Neural cell (in vitro differentiated cells): ENCODE measurements around the gene SETD1A. TPM values are rescaled to one million over a fixed set of nuclear protein-coding genes. Genes with fewer than 3 reads are reported as not detected.

Source experiments
- H2AFZ ChIP-seq: fragments of 200-600, 300-800 bp; sonication (generic), shearing (Covaris generic); 2 replicates; pipeline ENCODE4 v1.6.0; 2014; ENCODE audit warnings: low read depth, mild to moderate bottlenecking, antibody characterized with exemption, low read length, moderate library complexity
- H3F3A ChIP-seq: fragments of 200-600 bp; shearing (Covaris generic); 2 replicates; pipeline ENCODE4 v1.6.1; 2016; ENCODE audit warnings: mild to moderate bottlenecking, moderate library complexity, mixed read lengths, antibody characterized with exemption, low read length; ENCODE audit not compliant: insufficient read depth, poor library complexity, severe bottlenecking
- H3K27ac ChIP-seq: fragments of 200-600, 300-800 bp; sonication (generic), shearing (Covaris generic); 2 replicates; pipeline ENCODE4 v1.5.1; 2014; ENCODE audit warnings: mild to moderate bottlenecking, low read length, moderate library complexity
- H3K27me3 ChIP-seq: fragments of 300-800, 200-600 bp; sonication (generic), shearing (Covaris generic); 2 replicates; pipeline ENCODE4 v1.6.0; 2014; ENCODE audit warnings: mild to moderate bottlenecking, low read depth, low read length, moderate library complexity; ENCODE audit not compliant: insufficient read depth
- H3K36me3 ChIP-seq: fragments of 300-800, 200-600 bp; sonication (generic), shearing (Covaris generic); 2 replicates; pipeline ENCODE4 v1.5.1; 2014; ENCODE audit warnings: mild to moderate bottlenecking, antibody characterized with exemption, low read length, moderate library complexity; ENCODE audit not compliant: insufficient read depth
- H3K4me2 ChIP-seq: fragments of 300-800, 200-600 bp; sonication (generic), shearing (Covaris generic); 2 replicates; pipeline ENCODE4 v1.6.0; 2014; ENCODE audit warnings: mild to moderate bottlenecking, low read length
- H3K4me3 ChIP-seq: fragments of 300-800, 200-600 bp; sonication (generic), shearing (Covaris generic); 2 replicates; pipeline ENCODE4 v1.5.1; 2014; ENCODE audit warnings: mild to moderate bottlenecking, low read length, moderate library complexity
- H3K79me2 ChIP-seq: fragments of 200-600 bp; shearing (Covaris generic); replicated peaks from 2 replicates; pipeline ENCODE4 v1.6.0; 2014; ENCODE audit warnings: mild to moderate bottlenecking, low read length, moderate library complexity; ENCODE audit not compliant: insufficient read depth
- H3K9ac ChIP-seq: fragments of 300-800, 200-600 bp; sonication (generic), shearing (Covaris generic); 2 replicates; pipeline ENCODE4 v1.6.1; 2016; ENCODE audit warnings: mild to moderate bottlenecking, low read length, mixed read lengths
- H3K9me2 ChIP-seq: fragments of 200-600 bp; shearing (Covaris generic); 2 replicates; pipeline ENCODE4 v1.6.1; 2016; ENCODE audit warnings: mild to moderate bottlenecking, low read length, mixed read lengths; ENCODE audit not compliant: insufficient read depth
- H3K9me3 ChIP-seq: fragments of 200-600, 300-800 bp; sonication (generic), shearing (Covaris generic); 2 replicates; pipeline ENCODE4 v1.6.1; 2016; ENCODE audit warnings: mild to moderate bottlenecking, mixed run types, low read length, moderate library complexity, mixed read lengths
- H4K20me1 ChIP-seq: fragments of 200-600 bp; shearing (Covaris generic); 2 replicates; pipeline ENCODE4 v1.6.1; 2016; ENCODE audit warnings: mild to moderate bottlenecking, mixed run types; ENCODE audit not compliant: insufficient read depth
- CTCF ChIP-seq: fragments of 450-650 bp; IDR thresholded peaks from 2 replicates; pipeline ENCODE4 v1.5.1; 2014; ENCODE audit warnings: antibody characterized with exemption, mild to moderate bottlenecking, moderate library complexity; ENCODE audit not compliant: poor library complexity, severe bottlenecking
- EP300 ChIP-seq: fragments of 450-650 bp; conservative IDR thresholded peaks from 2 replicates; pipeline ENCODE4 v1.6.1; 2014; ENCODE audit warnings: antibody characterized with exemption, mild to moderate bottlenecking, moderate library complexity; ENCODE audit not compliant: poor library complexity, severe bottlenecking
- EZH2 ChIP-seq: fragments of 200-600, 300-800 bp; shearing (Covaris generic), sonication (generic); IDR thresholded peaks from 2 replicates; pipeline ENCODE4 v1.6.1; 2014; ENCODE audit warnings: antibody characterized with exemption, low read length, borderline replicate concordance, mild to moderate bottlenecking; ENCODE audit not compliant: insufficient read depth, poor library complexity, severe bottlenecking
- MXI1 ChIP-seq: fragments of 450-650 bp; conservative IDR thresholded peaks from 2 replicates; pipeline ENCODE4 v1.6.1; 2014; ENCODE audit warnings: antibody characterized with exemption, mild to moderate bottlenecking; ENCODE audit not compliant: poor library complexity, severe bottlenecking
- POLR2AphosphoS5 ChIP-seq: IDR thresholded peaks from 2 replicates; pipeline ENCODE4 v1.6.1; 2012
- RAD21 ChIP-seq: fragments of 450-650 bp; conservative IDR thresholded peaks from 2 replicates; pipeline ENCODE4 v1.6.1; 2014; ENCODE audit warnings: antibody characterized with exemption, mild to moderate bottlenecking, moderate library complexity
- SMC3 ChIP-seq: fragments of 450-650 bp; conservative IDR thresholded peaks from 2 replicates; pipeline ENCODE4 v1.6.1; 2014; ENCODE audit warnings: antibody characterized with exemption, mild to moderate bottlenecking, moderate library complexity; ENCODE audit not compliant: poor library complexity
- TAF1 ChIP-seq: IDR thresholded peaks from 2 replicates; pipeline ENCODE4 v1.6.1; 2012; ENCODE audit warnings: low read depth
- polyA plus RNA-seq: library from polyadenylated mRNA; depleted of rRNA; stranded (reverse); fragments of >200 nt; gene quantifications from 2 replicates; pipeline ENCODE4 v1.2.3, GENCODE V29; 2014
- TF ChIP-seq, protein P1 (sequence below): IDR thresholded peaks from 2 replicates; pipeline ENCODE4 v1.6.1; 2012; ENCODE audit warnings: borderline replicate concordance

SETD1A gene
- polyA plus RNA-seq, 1 donor from 2014 or later: 1.4 TPM

GRCh38 chr16:30997725-30998711 lies 40.5 kb downstream of the SETD1A start:
- Histone ChIP-seq H3K4me3 (no peak overlapping the region), H3K9ac (no peak overlapping the region), H3K27me3 (peaks cover 4% of the 10 kb centered on the region), H3K27ac (no peak overlapping the region), H3K4me2 (no peak overlapping the region), H3K9me2 (no peaks in the 10 kb centered on the region), H3K36me3 (no peaks in the 10 kb centered on the region), H2AFZ (no peak overlapping the region), H4K20me1 (no peaks in the 10 kb centered on the region), H3K79me2 (no peaks in the 10 kb centered on the region), H3K9me3 (no peaks in the 10 kb centered on the region), H3F3A (no peaks in the 10 kb centered on the region)
- TF ChIP-seq SMC3 (no peak), MXI1 (no peak), POLR2AphosphoS5 (no peak), TAF1 (no peak), EZH2 (no peak), EP300 (no peak), RAD21 (no peak), CTCF (no peak)
- TF ChIP-seq, protein P1, sequence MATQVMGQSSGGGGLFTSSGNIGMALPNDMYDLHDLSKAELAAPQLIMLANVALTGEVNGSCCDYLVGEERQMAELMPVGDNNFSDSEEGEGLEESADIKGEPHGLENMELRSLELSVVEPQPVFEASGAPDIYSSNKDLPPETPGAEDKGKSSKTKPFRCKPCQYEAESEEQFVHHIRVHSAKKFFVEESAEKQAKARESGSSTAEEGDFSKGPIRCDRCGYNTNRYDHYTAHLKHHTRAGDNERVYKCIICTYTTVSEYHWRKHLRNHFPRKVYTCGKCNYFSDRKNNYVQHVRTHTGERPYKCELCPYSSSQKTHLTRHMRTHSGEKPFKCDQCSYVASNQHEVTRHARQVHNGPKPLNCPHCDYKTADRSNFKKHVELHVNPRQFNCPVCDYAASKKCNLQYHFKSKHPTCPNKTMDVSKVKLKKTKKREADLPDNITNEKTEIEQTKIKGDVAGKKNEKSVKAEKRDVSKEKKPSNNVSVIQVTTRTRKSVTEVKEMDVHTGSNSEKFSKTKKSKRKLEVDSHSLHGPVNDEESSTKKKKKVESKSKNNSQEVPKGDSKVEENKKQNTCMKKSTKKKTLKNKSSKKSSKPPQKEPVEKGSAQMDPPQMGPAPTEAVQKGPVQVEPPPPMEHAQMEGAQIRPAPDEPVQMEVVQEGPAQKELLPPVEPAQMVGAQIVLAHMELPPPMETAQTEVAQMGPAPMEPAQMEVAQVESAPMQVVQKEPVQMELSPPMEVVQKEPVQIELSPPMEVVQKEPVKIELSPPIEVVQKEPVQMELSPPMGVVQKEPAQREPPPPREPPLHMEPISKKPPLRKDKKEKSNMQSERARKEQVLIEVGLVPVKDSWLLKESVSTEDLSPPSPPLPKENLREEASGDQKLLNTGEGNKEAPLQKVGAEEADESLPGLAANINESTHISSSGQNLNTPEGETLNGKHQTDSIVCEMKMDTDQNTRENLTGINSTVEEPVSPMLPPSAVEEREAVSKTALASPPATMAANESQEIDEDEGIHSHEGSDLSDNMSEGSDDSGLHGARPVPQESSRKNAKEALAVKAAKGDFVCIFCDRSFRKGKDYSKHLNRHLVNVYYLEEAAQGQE: no peak

GRCh38 chr16:30998852-30999761 lies 41.6 kb downstream of the SETD1A start:
- Histone ChIP-seq H2AFZ (no peak overlapping the region), H3K4me2 (no peak overlapping the region), H3K27ac (no peak overlapping the region), H3K4me3 (no peak overlapping the region), H3K36me3 (no peaks in the 10 kb centered on the region), H3K9ac (no peak overlapping the region), H3K79me2 (no peaks in the 10 kb centered on the region), H3K27me3 (peaks cover 4% of the 10 kb centered on the region), H3F3A (no peaks in the 10 kb centered on the region), H3K9me2 (no peaks in the 10 kb centered on the region), H4K20me1 (no peaks in the 10 kb centered on the region), H3K9me3 (no peaks in the 10 kb centered on the region)
- TF ChIP-seq RAD21: no peak
- TF ChIP-seq, protein P1: no peak
- TF ChIP-seq CTCF: no peak
- TF ChIP-seq EZH2: no peak
- TF ChIP-seq EP300: no peak
- TF ChIP-seq POLR2AphosphoS5: no peak
- TF ChIP-seq TAF1: no peak
- no peak for TF ChIP-seq SMC3
- no peak for TF ChIP-seq MXI1
